Spleen (tissue), 7 donors: ENCODE data around the gene MXRA7.

Experiments
- POLR2A ChIP-seq, 3 donors: fragments of 450-650 bp; IDR thresholded peaks; one replicate each; pipeline ENCODE4 v1.5.1; 2017; ENCODE audit warnings: antibody characterized with exemption in 3 of 3, mild to moderate bottlenecking in 1 of 3
- POLR2AphosphoS5 ChIP-seq, 3 donors: sonication (generic); formaldehyde crosslinking; IDR thresholded peaks; one replicate each; pipeline ENCODE4 v1.5.1; 2017; ENCODE audit warnings: antibody characterized with exemption in 3 of 3
- TF ChIP-seq, protein P1 (sequence below), 11 experiments: fragments of 200-600 bp in 7 of 11; fragments of 450-650 bp in 4 of 11; sonication (generic) in 4 of 11; IDR thresholded peaks in 8 of 11; conservative IDR thresholded peaks in 3 of 11; 1 replicate in 7 of 11; 2 replicates in 4 of 11; pipeline versions ENCODE4 v1.4.0 to v1.8.0; 2016 to 2021; ENCODE audit warnings: antibody characterized with exemption in 11 of 11, inconsistent platforms in 4 of 11, mild to moderate bottlenecking in 1 of 11
- donor health status: DM: no; HTN: no; CAD: no; lungs with moderate emphysema.
- donor health status: DM: no; HTN: no; CAD: no.
- donor health status: DM: no; HTN: no; CAD: no.

DNA sequence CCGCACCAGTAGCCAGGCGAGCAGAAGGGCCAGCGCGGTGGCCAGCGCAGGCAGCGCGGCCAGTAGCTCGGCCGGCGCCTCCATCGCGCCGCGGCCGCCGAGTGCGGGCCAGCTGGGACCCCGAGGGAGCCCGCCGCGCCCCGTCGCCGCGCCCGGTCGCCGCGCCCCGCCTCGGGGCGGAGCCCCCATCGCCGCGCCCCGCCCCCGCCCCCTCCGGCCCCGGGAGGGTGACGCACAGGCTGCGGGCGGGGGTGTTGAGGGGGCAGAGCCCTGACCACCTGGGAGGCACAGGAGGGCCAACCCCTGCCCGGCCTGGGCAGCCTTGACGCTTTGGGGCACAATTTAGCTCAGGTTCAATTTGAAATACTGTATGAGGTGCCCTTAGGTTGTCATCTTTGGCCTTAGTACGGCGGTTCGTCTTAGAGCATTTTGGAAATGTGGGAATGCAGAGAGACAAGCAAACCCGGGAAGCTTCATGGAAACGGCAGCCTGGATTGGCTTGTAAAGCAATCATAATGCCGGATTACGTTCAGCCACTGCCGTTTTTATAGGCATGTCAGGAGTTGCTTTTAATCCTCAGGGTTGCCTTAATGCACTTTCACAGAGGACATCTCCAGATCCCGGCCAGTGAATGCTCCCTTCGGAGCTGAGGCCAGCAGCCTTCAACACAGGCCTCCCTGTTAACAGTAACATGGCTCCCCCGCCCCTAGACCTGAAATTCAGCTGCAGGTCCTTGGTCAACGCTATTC is at the start of gene MXRA7:
- TF ChIP-seq, protein P1, sequence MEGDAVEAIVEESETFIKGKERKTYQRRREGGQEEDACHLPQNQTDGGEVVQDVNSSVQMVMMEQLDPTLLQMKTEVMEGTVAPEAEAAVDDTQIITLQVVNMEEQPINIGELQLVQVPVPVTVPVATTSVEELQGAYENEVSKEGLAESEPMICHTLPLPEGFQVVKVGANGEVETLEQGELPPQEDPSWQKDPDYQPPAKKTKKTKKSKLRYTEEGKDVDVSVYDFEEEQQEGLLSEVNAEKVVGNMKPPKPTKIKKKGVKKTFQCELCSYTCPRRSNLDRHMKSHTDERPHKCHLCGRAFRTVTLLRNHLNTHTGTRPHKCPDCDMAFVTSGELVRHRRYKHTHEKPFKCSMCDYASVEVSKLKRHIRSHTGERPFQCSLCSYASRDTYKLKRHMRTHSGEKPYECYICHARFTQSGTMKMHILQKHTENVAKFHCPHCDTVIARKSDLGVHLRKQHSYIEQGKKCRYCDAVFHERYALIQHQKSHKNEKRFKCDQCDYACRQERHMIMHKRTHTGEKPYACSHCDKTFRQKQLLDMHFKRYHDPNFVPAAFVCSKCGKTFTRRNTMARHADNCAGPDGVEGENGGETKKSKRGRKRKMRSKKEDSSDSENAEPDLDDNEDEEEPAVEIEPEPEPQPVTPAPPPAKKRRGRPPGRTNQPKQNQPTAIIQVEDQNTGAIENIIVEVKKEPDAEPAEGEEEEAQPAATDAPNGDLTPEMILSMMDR (IDR thresholded peaks at IDR 0.05 in 8 of 11, conservative IDR thresholded peaks at IDR 0.05 in 3 of 11): no peak
- TF ChIP-seq POLR2AphosphoS5 (IDR thresholded peaks at IDR 0.05) (peak; percentile 40 to 76 (median 71)), POLR2A (IDR thresholded peaks at IDR 0.05) (no peak)
